MV-4-11 (cell line): Measurements from ENCODE around the gene N4BP2L2.

Experiments used
- DNase-seq: peaks from one replicate; lab custom pipeline; 2025; lab: John Stamatoyannopoulos, UW

Gene N4BP2L2

GRCh38 chr13:32468502-32469142 is 70.0 kb downstream of the N4BP2L2 start:
- no peak for DNase-seq

GRCh38 chr13:32456591-32456990 is 82.0 kb downstream of the N4BP2L2 start:
- DNase-seq = no peak

- DNase-seq = no peak
Measured at GRCh38 chr13:32455594-32455903, 83.0 kb downstream of the N4BP2L2 start.

- no peak for DNase-seq
Measured at GRCh38 chr13:32454886-32455593, 83.6 kb downstream of the N4BP2L2 start.

- no peak for DNase-seq
Measured at GRCh38 chr13:32453981-32454380, 84.6 kb downstream of the N4BP2L2 start.

- no peak for DNase-seq
Measured at GRCh38 chr13:32448972-32449371, 89.6 kb downstream of the N4BP2L2 start.

GRCh38 chr13:32447894-32448623 is 90.5 kb downstream of the N4BP2L2 start:
- no peak for DNase-seq

GRCh38 chr13:32446773-32447465 is 91.7 kb downstream of the N4BP2L2 start:
- peak; percentile 80 for DNase-seq

- no peak for DNase-seq
Measured at GRCh38 chr13:32446220-32446619, 92.4 kb downstream of the N4BP2L2 start.

- no peak for DNase-seq
Measured at GRCh38 chr13:32445461-32445860, 93.1 kb downstream of the N4BP2L2 start.

- peak; percentile 64 for DNase-seq
Measured at GRCh38 chr13:32443111-32443510, 95.5 kb downstream of the N4BP2L2 start.

- no peak for DNase-seq
Measured at GRCh38 chr13:32438871-32439270, 99.7 kb downstream of the N4BP2L2 start.

- peak; percentile 12 for DNase-seq
Measured at GRCh38 chr13:32432856-32433255, 105.7 kb downstream of the N4BP2L2 start.

GRCh38 chr13:32431361-32431760 is 107.2 kb downstream of the N4BP2L2 start:
- DNase-seq = no peak

GRCh38 chr13:32430018-32430747 is 108.4 kb downstream of the N4BP2L2 start:
- peak; percentile 77 for DNase-seq

GRCh38 chr13:32429433-32429909 is 109.1 kb downstream of the N4BP2L2 start:
- DNase-seq = no peak

- peak; percentile 93 for DNase-seq
Measured at GRCh38 chr13:32428581-32429432, 109.8 kb downstream of the N4BP2L2 start.

- peak; percentile 70 for DNase-seq
Measured at GRCh38 chr13:32427852-32428580, 110.6 kb downstream of the N4BP2L2 start, which contains the start of gene N4BP2L1. TSS of gene N4BP2L1 (minus strand) at chr13:32428130. CDS start at chr13:32428082, 48 bp downstream.

GRCh38 chr13:32426990-32427851 is 111.4 kb downstream of the N4BP2L2 start:
- no peak for DNase-seq
